PC-9 (cell line): ENCODE data around the gene CHP2.

Experiments used
- CTCF ChIP-seq: fragments of 200-600 bp; sonication (generic); conservative IDR thresholded peaks from 2 replicates; pipeline ENCODE4 v1.6.1; 2017; ENCODE audit warnings: mixed run types, antibody characterized with exemption, mild to moderate bottlenecking, moderate library complexity
- EZH2 ChIP-seq: fragments of 200-600 bp; sonication (generic); IDR thresholded peaks from 2 replicates; pipeline ENCODE4 v1.8.0; 2017; ENCODE audit warnings: antibody characterized with exemption, low read depth

GRCh38 chr16:23739516-23739915 is 15.3 kb upstream of the CHP2 start:
- TF ChIP-seq CTCF, result no peak
- no peak for TF ChIP-seq EZH2
